ENCODE data around the gene UBE2R2. TPM values are rescaled to one million over a fixed set of nuclear protein-coding genes. Genes with fewer than 3 reads are reported as not detected.
A peak's percentile ranks its signal among the peaks of the same experiment; 100 is the strongest.
"Not testable (repeated sequence)": the region's sequence is repeated elsewhere in the genome, so short reads cannot be mapped to it uniquely, and the experiment has no call there.

Gene UBE2R2
- total and polyA plus RNA-seq, 9 donors, result 19.6 to 76.0 (median 43.3) TPM

GRCh38 chr9:33861917-33862453, 45.0 kb downstream of the UBE2R2 start:
- no peaks in the 10 kb centered on the region for H3K9me3 ChIP-seq
- TF ChIP-seq CTCF (IDR thresholded peaks at IDR 0.05), result no peak
- no peak for TF ChIP-seq EP300 (IDR thresholded peaks at IDR 0.05)
- no peak for TF ChIP-seq POLR2A (IDR thresholded peaks at IDR 0.05)

GRCh38 chr9:33863027-33863426, 46.1 kb downstream of the UBE2R2 start:
- H3K4me1 ChIP-seq (ENCODE audit: insufficient read depth), result peaks cover 12% of the 10 kb centered on the region
- H3K27ac ChIP-seq; intact Hi-C loops (cut with DNase I); H3K4me3 ChIP-seq; DNase-seq; H3K36me3 ChIP-seq; H3K9me3 ChIP-seq; H3K27me3 ChIP-seq: not testable (repeated sequence)
- WGBS, 3 donors, result 85 to 98% (median 89%) methylated on average over 8 of the region's 8 CpGs

More at GRCh38 chr9:33861917-33862453, 45.0 kb downstream of the UBE2R2 start:
- 85 to 86% (median 86%) methylated on average over 10 of the region's 10 CpGs for WGBS, 3 donors
- DNase-seq, result no peak
- Histone ChIP-seq H3K27ac (no peak overlapping the region), H3K27me3 (no peaks in the 10 kb centered on the region), H3K36me3 (no peaks in the 10 kb centered on the region), H3K4me1 (ENCODE audit: insufficient read depth) (peaks cover 7% of the 10 kb centered on the region), H3K4me3 (no peak overlapping the region)
- intact Hi-C loops (cut with DNase I), result no loop called here

GRCh38 chr9:33867747-33868439, 50.9 kb downstream of the UBE2R2 start:
- Histone ChIP-seq H3K27ac (peak overlapping the region in 1 of 2 donors; percentile 62), H3K4me1 (ENCODE audit: insufficient read depth) (peaks cover 10% of the 10 kb centered on the region)

GRCh38 chr9:33868440-33868973, 51.5 kb downstream of the UBE2R2 start:
- H3K4me3 ChIP-seq, result no peak overlapping the region
- no peaks in the 10 kb centered on the region for H3K27me3 ChIP-seq
- H3K27ac ChIP-seq, result peak overlapping the region in 1 of 2 donors; percentile 62
- no peaks in the 10 kb centered on the region for H3K9me3 ChIP-seq
- intact Hi-C loops (cut with DNase I), result no loop called here
- TF ChIP-seq POLR2A (IDR thresholded peaks at IDR 0.05) (no peak), CTCF (IDR thresholded peaks at IDR 0.05) (no peak), EP300 (IDR thresholded peaks at IDR 0.05) (no peak)
- no peaks in the 10 kb centered on the region for H3K36me3 ChIP-seq
- 7 to 11% (median 8%) methylated on average over 3 of the region's 3 CpGs for WGBS, 3 donors
- H3K4me1 ChIP-seq (ENCODE audit: insufficient read depth), result peaks cover 11% of the 10 kb centered on the region
- DNase-seq, result peak in 3 of 5 donors; percentile 34 to 41 (median 34)

More at GRCh38 chr9:33867747-33868439, 50.9 kb downstream of the UBE2R2 start:
- Histone ChIP-seq H3K9me3 (no peaks in the 10 kb centered on the region), H3K4me3 (no peak overlapping the region), H3K36me3 (no peaks in the 10 kb centered on the region), H3K27me3 (no peaks in the 10 kb centered on the region)
- WGBS, 3 donors, result 23 to 25% (median 24%) methylated on average over 11 of the region's 11 CpGs
- intact Hi-C loops (cut with DNase I), result no loop called here
- no peak for TF ChIP-seq CTCF (IDR thresholded peaks at IDR 0.05)
- no peak for TF ChIP-seq POLR2A (IDR thresholded peaks at IDR 0.05)
- TF ChIP-seq EP300 (IDR thresholded peaks at IDR 0.05), result no peak
- DNase-seq, result peak; percentile 61 to 81 (median 70)

GRCh38 chr9:33869243-33869642, 52.3 kb downstream of the UBE2R2 start:
- H3K27me3 ChIP-seq; H3K36me3 ChIP-seq; H3K9me3 ChIP-seq; intact Hi-C loops (cut with DNase I); DNase-seq; H3K4me3 ChIP-seq: not testable (repeated sequence)
- Histone ChIP-seq H3K27ac (peak overlapping the region in 1 of 2 donors; percentile 62), H3K4me1 (ENCODE audit: insufficient read depth) (peaks cover 11% of the 10 kb centered on the region)
- 95 to 98% (median 96%) methylated on average over 4 of the region's 4 CpGs for whole genome bisulfite sequencing, 3 donors
